ENCODE data around the gene NDUFB2.
A peak's percentile ranks its signal among the peaks of the same experiment; 100 is the strongest.

NDUFB2 gene

GRCh38 chr7:140696024-140696679, 356 bp upstream of the NDUFB2 start (continued):
- TF ChIP-seq MZF1 (tag by site-specific recombination; IDR thresholded peaks at IDR 0.05; ENCODE audit: borderline replicate concordance) (no peak), ZNF544 (tag by site-specific recombination; IDR thresholded peaks at IDR 0.05) (no peak), TRIM28 (IDR thresholded peaks at IDR 0.05; ENCODE audit: borderline replicate concordance, low read length) (no peak), SALL2 (tag by site-specific recombination; IDR thresholded peaks at IDR 0.05; ENCODE audit: borderline replicate concordance) (no peak), ZNF362 (tag by site-specific recombination; IDR thresholded peaks at IDR 0.05) (peak; percentile 98), ZNF558 (tag by site-specific recombination; IDR thresholded peaks at IDR 0.05) (no peak), GLIS2 (tag by site-specific recombination; IDR thresholded peaks at IDR 0.05) (no peak), ZNF555 (tag by site-specific recombination; conservative IDR thresholded peaks at IDR 0.05) (no peak), ZNF670 (tag by site-specific recombination; IDR thresholded peaks at IDR 0.05; ENCODE audit: low read depth) (no peak), ZIC2 (tag by site-specific recombination; IDR thresholded peaks at IDR 0.05) (no peak), ZBTB21 (tag by site-specific recombination; IDR thresholded peaks at IDR 0.05) (peak; percentile 97; the same call in 1 of the 2 replicates), PRDM1 (tag by site-specific recombination; IDR thresholded peaks at IDR 0.05) (no peak), ATF2 (tag by site-specific recombination; IDR thresholded peaks at IDR 0.05; ENCODE audit: low read depth) (peak; percentile 96), OVOL3 (tag by site-specific recombination; IDR thresholded peaks at IDR 0.05) (no peak), GLI2 (tag by site-specific recombination; IDR thresholded peaks at IDR 0.05; ENCODE audit: borderline replicate concordance, low read depth) (no peak), ZNF433 (tag by site-specific recombination; IDR thresholded peaks at IDR 0.05; ENCODE audit: low read depth) (no peak), EGR2 (tag by site-specific recombination; IDR thresholded peaks at IDR 0.05; ENCODE audit: low read depth) (peak; percentile 31; the same call in 1 of the 2 replicates), ZFP69B (tag by site-specific recombination; IDR thresholded peaks at IDR 0.05) (no peak), ZNF600 (tag by site-specific recombination; IDR thresholded peaks at IDR 0.05) (peak; percentile 79; the same call in 1 of the 2 replicates), ZNF510 (tag by site-specific recombination; IDR thresholded peaks at IDR 0.05; ENCODE audit: insufficient replicate concordance) (no peak), KLF9 (tag by site-specific recombination; IDR thresholded peaks at IDR 0.05; ENCODE audit: low read depth) (no peak), KLF17 (tag by site-specific recombination; IDR thresholded peaks at IDR 0.05) (no peak), ZNF114 (tag by site-specific recombination; IDR thresholded peaks at IDR 0.05) (no peak), ZNF223 (tag by site-specific recombination; IDR thresholded peaks at IDR 0.05) (peak; percentile 86), ZNF514 (tag by site-specific recombination; IDR thresholded peaks at IDR 0.05) (no peak), RBAK (tag by site-specific recombination; IDR thresholded peaks at IDR 0.05) (no peak)
- TF ChIP-seq, protein P1, sequence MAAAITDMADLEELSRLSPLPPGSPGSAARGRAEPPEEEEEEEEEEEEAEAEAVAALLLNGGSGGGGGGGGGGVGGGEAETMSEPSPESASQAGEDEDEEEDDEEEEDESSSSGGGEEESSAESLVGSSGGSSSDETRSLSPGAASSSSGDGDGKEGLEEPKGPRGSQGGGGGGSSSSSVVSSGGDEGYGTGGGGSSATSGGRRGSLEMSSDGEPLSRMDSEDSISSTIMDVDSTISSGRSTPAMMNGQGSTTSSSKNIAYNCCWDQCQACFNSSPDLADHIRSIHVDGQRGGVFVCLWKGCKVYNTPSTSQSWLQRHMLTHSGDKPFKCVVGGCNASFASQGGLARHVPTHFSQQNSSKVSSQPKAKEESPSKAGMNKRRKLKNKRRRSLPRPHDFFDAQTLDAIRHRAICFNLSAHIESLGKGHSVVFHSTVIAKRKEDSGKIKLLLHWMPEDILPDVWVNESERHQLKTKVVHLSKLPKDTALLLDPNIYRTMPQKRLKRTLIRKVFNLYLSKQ (tag by site-specific recombination; IDR thresholded peaks at IDR 0.05; ENCODE audit: borderline replicate concordance) = no peak
